H1 (cell line): ENCODE data around the gene NOL4L. TPM values are rescaled to one million over a fixed set of nuclear protein-coding genes. Genes with fewer than 3 reads are reported as not detected.

Experiments
- CTCF ChIA-PET: fragments of 300-600 bp; sonication (Branson Sonifier 250); formaldehyde crosslinking; loops from one replicate; lab custom pipeline; 2021; ENCODE audit not compliant: partially characterized antibody; lab: Charles Lee
- POLR2A ChIA-PET: fragments of 300-600 bp; sonication (Branson Sonifier 250); formaldehyde crosslinking; loops from one replicate; lab custom pipeline; 2021; ENCODE audit warnings: inconsistent platforms; ENCODE audit not compliant: partially characterized antibody; lab: Charles Lee
- DNase-seq, 2 experiments: peaks; one replicate each; pipeline versions ENCODE4 v3.0.0 to v3.0.0-alpha.2; 2010 to 2022; ENCODE audit warnings: low spot score in 2 of 2, low read depth in 1 of 2, mixed read lengths in 1 of 2
- FAIRE-seq: peaks from 2 replicates; lab custom pipeline; 2011; peaks lifted over from hg19 to GRCh38; lab: Jason Lieb, UNC
- H2AFZ ChIP-seq: 2 replicates; pipeline ENCODE4 v1.8.1; 2012; ENCODE audit warnings: low read length, inconsistent platforms
- H2AK5ac ChIP-seq: 2 replicates; pipeline ENCODE4 v1.6.1; 2013; ENCODE audit warnings: low read depth, low read length
- H2BK120ac ChIP-seq: replicated peaks from 2 replicates; pipeline ENCODE3; 2013; ENCODE audit warnings: low read depth, low read length, inconsistent platforms
- H2BK12ac ChIP-seq: 2 replicates; pipeline ENCODE4 v1.6.1; 2013; ENCODE audit warnings: low read depth, low read length
- H2BK15ac ChIP-seq: 2 replicates; pipeline ENCODE4 v1.6.1; 2013; ENCODE audit warnings: low read length
- H2BK20ac ChIP-seq: 2 replicates; pipeline ENCODE4 v1.6.1; 2013; ENCODE audit warnings: low read length
- H2BK5ac ChIP-seq: 2 replicates; pipeline ENCODE4 v1.6.1; 2013; ENCODE audit warnings: low read depth, low read length
- H3K14ac ChIP-seq: 2 replicates; pipeline ENCODE4 v1.6.1; 2013; ENCODE audit warnings: inconsistent platforms; ENCODE audit not compliant: insufficient read length
- H3K18ac ChIP-seq: 2 replicates; pipeline ENCODE4 v1.6.1; 2013; ENCODE audit warnings: low read length; ENCODE audit errors: extremely low read depth
- H3K23ac ChIP-seq: 2 replicates; pipeline ENCODE4 v1.6.1; 2013; ENCODE audit warnings: inconsistent platforms; ENCODE audit not compliant: insufficient read length
- H3K23me2 ChIP-seq: 2 replicates; pipeline ENCODE4 v1.6.1; 2013; ENCODE audit warnings: low read depth, low read length
- H3K27ac ChIP-seq: 2 replicates; pipeline ENCODE4 v1.6.1; 2011; ENCODE audit warnings: low read depth, low read length, inconsistent platforms
- H3K27me3 ChIP-seq, 4 experiments: replicated peaks in 1 of 4; 1 replicate in 1 of 4; 2 replicates in 3 of 4; pipeline versions ENCODE4 v1.6.1 to v1.8.1; 2011 to 2013; ENCODE audit warnings: low read length in 3 of 4, mild to moderate bottlenecking in 3 of 4, inconsistent platforms in 2 of 4, mixed read lengths in 2 of 4, moderate library complexity in 1 of 4; ENCODE audit not compliant: control insufficient read depth in 3 of 4, insufficient read depth in 3 of 4; ENCODE audit errors: extremely low read depth in 1 of 4
- H3K36me3 ChIP-seq, 4 experiments: 2 replicates each; pipeline versions ENCODE4 v1.6.1 to v1.8.1; 2011 to 2013; ENCODE audit warnings: mild to moderate bottlenecking in 4 of 4, low read length in 3 of 4, moderate library complexity in 2 of 4, control low read depth in 1 of 4, inconsistent platforms in 1 of 4; ENCODE audit not compliant: insufficient read depth in 4 of 4, control insufficient read depth in 2 of 4
- H3K4ac ChIP-seq: replicated peaks from 2 replicates; pipeline ENCODE3; 2013; ENCODE audit warnings: low read length, low read depth, mixed read lengths, inconsistent platforms; ENCODE audit not compliant: insufficient read length
- H3K4me1 ChIP-seq, 4 experiments: replicated peaks in 1 of 4; 1 replicate in 1 of 4; 2 replicates in 3 of 4; pipeline versions ENCODE4 v1.6.1 to v1.8.1; 2011 to 2013; ENCODE audit warnings: low read length in 3 of 4, inconsistent platforms in 2 of 4, mixed read lengths in 1 of 4; ENCODE audit not compliant: insufficient read depth in 4 of 4, control insufficient read depth in 3 of 4
- H3K4me2 ChIP-seq, 2 experiments: 2 replicates each; pipeline versions ENCODE4 v1.6.1 to v1.8.1; 2011 to 2013; ENCODE audit warnings: low read depth in 2 of 2, low read length in 2 of 2, control low read depth in 1 of 2, inconsistent platforms in 1 of 2, mild to moderate bottlenecking in 1 of 2; ENCODE audit not compliant: insufficient read depth in 1 of 2
- H3K4me3 ChIP-seq, 4 experiments: fragments of 200-600, 300-600 bp in 1 of 4; sonication (generic), shearing (Covaris generic), sonication (Bioruptor Twin) in 1 of 4; 2 replicates each; pipeline versions ENCODE4 v1.5.1 to v1.8.1; 2011 to 2016; ENCODE audit warnings: low read length in 4 of 4, low read depth in 3 of 4, control low read depth in 2 of 4, inconsistent platforms in 2 of 4, mild to moderate bottlenecking in 2 of 4, mixed read lengths in 1 of 4, moderate library complexity in 1 of 4; ENCODE audit not compliant: insufficient read depth in 2 of 4; ENCODE audit errors: extremely low read depth in 1 of 4
- H3K56ac ChIP-seq: replicated peaks from 2 replicates; pipeline ENCODE3; 2013; ENCODE audit warnings: low read depth, mild to moderate bottlenecking, mixed read lengths, low read length, inconsistent platforms; ENCODE audit not compliant: insufficient read length
- H3K79me1 ChIP-seq: 2 replicates; pipeline ENCODE4 v1.6.1; 2013; ENCODE audit warnings: low read depth, low read length, control low read depth
- H3K79me2 ChIP-seq, 2 experiments: 2 replicates each; pipeline versions ENCODE4 v1.6.1 to v1.8.1; 2012 to 2013; ENCODE audit warnings: low read length in 2 of 2, mild to moderate bottlenecking in 2 of 2, inconsistent platforms in 1 of 2; ENCODE audit not compliant: insufficient read depth in 2 of 2, control insufficient read depth in 1 of 2
- H3K9ac ChIP-seq, 4 experiments: replicated peaks in 1 of 4; 1 replicate in 1 of 4; 2 replicates in 3 of 4; pipeline versions ENCODE4 v1.6.1 to v1.8.1; 2011 to 2013; ENCODE audit warnings: low read depth in 3 of 4, low read length in 3 of 4, control low read depth in 2 of 4, mild to moderate bottlenecking in 2 of 4, moderate library complexity in 2 of 4, inconsistent platforms in 1 of 4; ENCODE audit errors: extremely low read depth in 1 of 4
- H3K9me3 ChIP-seq, 2 experiments: 2 replicates each; pipeline versions ENCODE4 v1.6.1 to v1.8.1; 2012 to 2013; ENCODE audit warnings: mild to moderate bottlenecking in 2 of 2, moderate library complexity in 2 of 2, control low read depth in 1 of 2, inconsistent platforms in 1 of 2, low read depth in 1 of 2, low read length in 1 of 2, mixed read lengths in 1 of 2; ENCODE audit not compliant: insufficient read depth in 2 of 2
- H4K20me1 ChIP-seq, 2 experiments: replicated peaks in 1 of 2; 2 replicates each; pipeline versions ENCODE3 to v1.8.1; 2011 to 2013; ENCODE audit warnings: inconsistent platforms in 2 of 2, low read length in 2 of 2, mild to moderate bottlenecking in 1 of 2; ENCODE audit not compliant: insufficient read depth in 2 of 2, control insufficient read depth in 1 of 2
- H4K5ac ChIP-seq: 2 replicates; pipeline ENCODE4 v1.6.1; 2013; ENCODE audit warnings: low read length, low read depth, mixed read lengths, inconsistent platforms; ENCODE audit not compliant: insufficient read length
- H4K8ac ChIP-seq: 2 replicates; pipeline ENCODE4 v1.8.0; 2013; ENCODE audit warnings: mild to moderate bottlenecking, moderate library complexity, low read length, inconsistent platforms; ENCODE audit not compliant: insufficient read depth; ENCODE audit errors: extremely low read depth
- H4K91ac ChIP-seq: replicated peaks from 2 replicates; pipeline ENCODE3; 2013; ENCODE audit warnings: low read length, mixed read lengths, inconsistent platforms; ENCODE audit not compliant: insufficient read length
- RFX5 ChIP-seq: IDR thresholded peaks from 2 replicates; pipeline ENCODE4 v1.6.1; 2011; ENCODE audit warnings: low read depth, low read length, improper control_type of control experiment, borderline replicate concordance
- TEAD4 ChIP-seq: IDR thresholded peaks from 2 replicates; pipeline ENCODE4 v1.6.1; 2012; ENCODE audit warnings: low read depth, low read length, inconsistent platforms, mixed read lengths
- WGBS, 2 experiments: shearing (Covaris generic) in 1 of 2; methylation state at CpG; one replicate each; pipeline versions ENCODE4 v1.1.6 to v1.1.7; 2013 to 2015; ENCODE audit warnings: low lambda C conversion rate in 2 of 2, mixed read lengths in 2 of 2, inconsistent platforms in 1 of 2, low coverage in 1 of 2, missing lambda C conversion rate in 1 of 2; ENCODE audit not compliant: insufficient replicate concordance in 2 of 2, insufficient coverage in 1 of 2, insufficient read length in 1 of 2; ENCODE audit errors: extremely low coverage in 1 of 2, missing lambda C conversion rate in 1 of 2; 5-methylcytosine and 5-hydroxymethylcytosine counted together
- polyA plus RNA-seq, 7 experiments: library from polyadenylated mRNA; depleted of rRNA in 3 of 7; stranded (reverse) in 5 of 7; unstranded in 2 of 7; fragments of >200 nt in 5 of 7; fragments of 200-250 nt in 2 of 7; gene quantifications; 1 replicate in 5 of 7; 2 replicates in 1 of 7; 4 replicates in 1 of 7; pipeline versions ENCODE4 v1.2.1 to v1.2.3, GENCODE V29; 2011 to 2013; ENCODE audit warnings: missing spikeins in 2 of 7, mixed read lengths in 2 of 7
- total RNA-seq: library from RNA; stranded (reverse); fragmentation: NEBNext Ultra II Directional; extraction: Animal tissue kit (Norgen Biotek cat#: 25700); gene quantifications from 2 replicates; pipeline ENCODE4 v1.2.1, GENCODE V29; 2021

Gene NOL4L
- total and polyA plus RNA-seq, 2 of the 8 experiments (the other 6 are each of a cell fraction or from before 2014, with no cell fraction given): 15.3 to 23.7 TPM

DNA sequence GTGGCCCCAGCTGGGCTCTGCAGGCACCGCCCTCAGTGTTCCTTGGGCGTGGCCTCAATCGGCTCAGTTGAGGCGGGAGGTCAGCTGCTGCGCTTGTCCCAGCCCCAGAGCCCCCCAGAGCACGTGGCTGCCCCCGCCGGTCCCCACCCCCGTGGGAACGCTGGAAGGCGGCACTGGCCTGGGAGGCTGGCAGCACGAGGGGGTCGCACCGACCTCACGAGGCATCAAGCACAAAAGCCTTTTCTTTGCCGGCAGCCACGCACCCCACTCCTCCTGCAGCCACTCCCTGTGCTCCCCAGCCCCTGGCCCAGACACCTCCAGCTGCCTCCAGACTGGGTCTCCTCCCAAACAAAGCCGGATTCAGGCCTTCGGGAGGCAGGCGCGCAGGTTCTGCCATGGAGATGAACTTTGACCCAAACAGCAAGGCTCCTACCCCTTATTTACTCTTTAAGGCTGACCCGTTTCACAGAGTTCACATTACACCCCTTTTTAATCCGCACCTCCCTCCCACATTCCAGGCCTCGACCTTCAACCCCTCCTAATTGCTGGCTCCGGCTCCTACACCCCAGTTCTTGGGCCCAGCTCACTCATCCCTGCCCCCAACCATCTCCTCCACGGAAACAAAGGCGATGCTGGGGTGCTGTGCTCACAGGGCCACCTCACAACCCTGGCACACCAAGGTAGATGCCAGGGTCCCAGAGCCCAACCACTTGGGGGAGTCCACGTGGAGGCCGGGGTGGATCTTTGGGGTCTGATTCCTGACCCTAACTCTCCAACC is 111.7 kb downstream of the NOL4L start:
- Histone ChIP-seq H3K9me3 (no peaks in the 10 kb centered on the region), H3K4ac (no peak overlapping the region), H3K23me2 (no peaks in the 10 kb centered on the region; the same call in 1 of the 2 replicates), H3K79me2 (peaks cover 15 to 77% of the 10 kb centered on the region in 2 experiments; a peak in 3 of 4 replicates), H3K56ac (no peak overlapping the region), H3K14ac (no peak overlapping the region), H2BK20ac (peak overlapping the region; percentile 72; the same call in 1 of the 2 replicates), H3K23ac (no peak overlapping the region), H3K27ac (no peak overlapping the region), H3K4me2 (no peak overlapping the region), H3K27me3 (no peaks in the 10 kb centered on the region), H3K36me3 (peaks cover 0 to 3% (median 1%) of the 10 kb centered on the region in 4 experiments; a peak in 2 of 8 replicates), H2AFZ (no peak overlapping the region), H2BK15ac (peak overlapping the region; percentile 46; the same call in 1 of the 2 replicates), H3K4me3 (no peak overlapping the region), H3K4me1 (peaks cover 11 to 45% (median 37%) of the 10 kb centered on the region in 4 experiments), H3K79me1 (peaks cover 24% of the 10 kb centered on the region), H2BK12ac (no peak overlapping the region), H2BK120ac (no peak overlapping the region), H2BK5ac (peak overlapping the region; percentile 63; the same call in 1 of the 2 replicates), H4K8ac (no peak overlapping the region), H4K91ac (no peak overlapping the region), H2AK5ac (no peak overlapping the region), H3K9ac (no peak overlapping the region; a peak in 1 of 7 replicates), H4K20me1 (peaks cover 13 to 40% of the 10 kb centered on the region in 2 experiments), H3K18ac (no peak overlapping the region; the same call in none of the 2 replicates), H4K5ac (no peak overlapping the region)
- TF ChIP-seq RFX5: no peak
- peak; percentile 48; the same call in 1 of the 2 replicates for TF ChIP-seq TEAD4
- CTCF ChIA-PET: interaction anchor here (0.6 to 1.5 kb wide), 6 partner anchors 12 to 882 kb away, joined by 3 to 5 read pairs (median 4); no protein-coding TSS in a partner anchor
- FAIRE-seq: no peak
- POLR2A ChIA-PET: interaction anchor here (0.6 to 1.7 kb wide), 5 partner anchors 12 to 313 kb away, joined by 3 to 7 read pairs (median 3); partner anchors contain the start of gene C20orf203
- no peak for DNase-seq
- 83% methylated on average over 18 of the region's 29 CpGs; no CpG with 5 or more reads in 1 of the 2 experiments for WGBS, 2 experiments
